NOMO-1 treated with dmso at 0.1 percent for 144 hours (cell line): Measurements from ENCODE around the gene KREMEN2.

ENCODE experiments used
- DNase-seq: peaks from one replicate; lab custom pipeline; 2025; ENCODE audit not compliant: unreplicated experiment; lab: John Stamatoyannopoulos, UW

The KREMEN2 gene

DNA sequence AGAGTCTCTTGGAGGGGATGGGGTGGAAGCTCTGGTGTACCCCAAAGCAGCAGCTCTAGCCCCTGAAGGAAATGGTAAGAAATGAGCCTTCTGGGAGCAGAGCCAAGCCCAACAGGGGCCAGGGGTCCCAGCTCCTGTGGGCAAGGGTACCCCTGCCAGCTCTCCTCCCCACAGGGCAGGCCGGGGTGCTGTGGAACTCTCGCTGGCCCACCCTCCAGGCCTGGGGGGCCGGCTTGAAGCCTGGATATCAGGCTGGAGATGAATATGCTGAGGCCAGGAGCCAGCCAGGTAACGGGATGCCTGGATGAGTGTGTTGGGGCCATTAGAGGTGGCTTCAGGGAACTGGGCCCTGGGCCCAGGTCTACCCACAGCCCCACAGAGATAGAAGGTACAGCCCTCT lies 36.5 kb downstream of the KREMEN2 start:
- no peak for DNase-seq

DNA sequence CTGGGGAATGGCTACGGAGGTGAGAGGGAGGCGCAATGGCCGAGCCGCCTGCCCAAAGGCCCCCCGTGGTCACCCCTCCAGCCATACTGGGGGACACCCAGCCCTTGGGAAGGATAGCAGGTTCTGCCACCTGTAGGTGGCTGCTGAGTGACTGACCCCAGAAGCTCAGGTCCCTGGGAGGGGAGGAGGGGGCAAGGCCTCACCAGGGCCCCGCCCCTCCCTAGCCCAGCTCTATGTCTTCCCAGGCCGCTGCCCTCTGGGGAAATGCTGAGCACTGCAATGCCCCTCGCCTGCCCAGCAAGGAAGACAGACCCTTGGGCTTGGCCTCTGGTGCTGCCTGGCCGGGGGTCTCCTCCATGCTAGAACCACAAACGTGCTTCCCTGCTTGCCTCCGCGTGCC lies 37.2 kb downstream of the KREMEN2 start:
- no peak for DNase-seq

DNA sequence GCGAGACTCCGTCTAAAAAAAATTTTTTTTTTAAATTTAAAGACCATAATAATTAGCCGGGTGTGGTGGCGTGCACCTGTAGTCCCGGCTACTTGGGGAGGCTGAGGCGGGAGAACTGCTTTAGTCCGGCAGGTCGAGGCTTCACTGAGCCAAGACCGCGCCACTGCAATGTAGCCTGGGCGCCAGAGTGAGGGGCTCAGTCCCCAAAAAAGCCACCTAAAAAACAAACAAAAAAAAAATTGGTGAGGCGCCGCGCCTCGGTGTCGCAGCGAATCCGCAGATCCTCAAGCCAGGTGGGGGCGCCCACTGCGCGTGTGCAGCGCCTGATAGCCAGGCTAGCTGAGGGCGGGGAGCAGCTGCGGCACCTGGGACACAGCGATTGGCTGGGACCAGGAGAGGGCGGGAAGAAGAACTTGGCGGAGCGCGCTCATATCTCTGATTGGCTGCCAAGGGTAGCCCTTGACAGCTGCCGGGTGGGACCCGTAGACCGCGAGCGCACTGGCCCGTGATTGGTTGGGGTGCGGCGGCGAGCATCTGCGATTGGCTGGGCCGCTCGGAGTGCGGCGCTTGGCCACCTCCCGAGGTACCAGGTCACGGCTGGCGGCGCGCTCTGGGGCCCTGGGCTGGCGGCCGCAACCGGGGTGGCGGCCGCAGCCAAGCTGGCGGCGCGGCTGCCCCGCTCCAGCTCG lies 39.7 kb downstream of the KREMEN2 start:
- peak; percentile 99 for DNase-seq

DNA sequence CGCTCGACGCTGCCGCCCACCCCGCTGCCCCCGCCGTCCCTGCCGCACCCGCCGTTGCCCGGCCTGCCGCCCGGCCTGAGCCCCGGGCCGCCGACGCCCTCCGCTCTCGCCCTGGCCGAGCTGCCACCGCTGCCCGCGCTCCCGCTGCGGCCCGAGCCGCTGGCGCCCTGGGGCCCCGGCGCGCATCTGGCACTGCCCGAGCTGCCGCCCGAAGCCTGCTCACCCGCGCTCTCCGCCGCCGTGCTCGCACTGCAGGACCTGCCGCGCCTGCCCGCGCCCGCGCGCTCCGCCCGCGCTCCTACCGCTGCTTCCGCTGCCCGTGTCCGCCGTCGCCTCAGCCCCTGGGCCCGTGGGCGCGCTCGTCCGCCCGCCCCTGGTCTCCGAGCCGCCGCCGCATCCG lies 40.2 kb downstream of the KREMEN2 start:
- DNase-seq: no peak

DNA sequence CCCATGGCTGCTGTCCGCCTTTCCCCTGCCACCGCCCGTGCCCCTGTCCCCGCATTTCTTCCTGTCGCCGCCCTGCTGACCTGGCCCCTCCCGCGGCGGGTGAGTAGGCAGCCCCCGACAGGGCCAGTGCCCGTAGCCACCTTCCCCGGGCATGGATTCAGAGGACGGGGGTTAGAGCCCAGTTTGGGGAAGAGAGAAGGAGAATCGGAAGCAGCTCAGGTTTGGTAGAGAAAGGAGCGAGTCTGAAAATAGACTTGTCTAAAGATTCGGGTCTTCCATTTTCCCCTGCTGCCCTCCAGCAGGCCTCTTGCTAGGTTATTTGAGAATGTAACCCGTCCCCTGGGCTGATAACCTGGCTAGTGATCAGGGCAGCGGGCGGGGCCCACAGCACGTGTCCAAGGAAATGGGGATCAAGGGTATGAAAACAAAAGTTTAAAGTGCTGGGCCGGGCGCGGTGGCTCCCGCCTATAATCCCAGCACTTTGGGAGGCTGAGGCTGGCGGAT lies 40.8 kb downstream of the KREMEN2 start:
- no peak for DNase-seq

DNA sequence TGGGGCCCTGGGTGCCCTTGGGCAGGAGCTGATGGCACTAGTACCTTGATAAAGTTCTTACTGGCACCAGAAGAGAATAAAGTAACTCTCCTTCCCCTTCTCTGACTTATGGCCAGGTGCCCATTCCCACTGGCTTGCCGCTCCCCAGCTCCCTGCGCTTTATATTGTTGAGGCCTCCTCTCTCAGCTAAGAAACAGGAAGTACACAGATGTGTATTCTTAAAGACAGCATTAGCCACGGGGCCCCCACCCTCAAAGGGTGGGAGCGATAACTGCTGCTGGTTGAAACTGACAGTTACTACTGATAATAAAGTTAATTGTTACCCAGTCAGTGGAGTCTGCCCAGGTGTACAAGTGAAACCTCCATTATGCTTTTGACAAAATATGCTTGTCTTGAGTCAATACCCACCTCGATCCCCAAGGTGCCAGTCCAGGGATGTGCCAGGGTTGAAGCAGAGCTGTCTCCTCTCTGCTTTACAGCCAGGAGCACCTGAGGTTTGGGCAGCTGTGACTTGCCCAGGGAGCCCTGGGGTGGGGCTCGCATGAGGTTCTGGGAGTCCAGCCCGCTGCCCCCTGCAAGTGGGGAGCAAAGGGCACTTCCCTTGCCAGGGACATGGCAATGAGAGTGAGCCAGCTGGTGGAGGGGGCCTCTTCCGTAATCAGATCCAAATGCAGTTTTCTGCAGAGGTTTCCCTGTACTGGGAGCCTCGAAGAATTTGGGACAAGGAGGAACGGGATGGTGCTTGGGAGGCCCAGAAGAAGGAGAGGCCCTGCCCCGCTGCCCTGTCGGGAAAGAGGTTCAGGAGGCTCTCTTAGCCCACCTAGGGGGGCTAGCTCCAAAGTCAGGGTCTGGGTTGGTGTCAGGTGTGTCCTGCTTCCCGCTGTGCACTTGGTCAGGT lies 43.2 kb downstream of the KREMEN2 start:
- peak; percentile 46 for DNase-seq

DNA sequence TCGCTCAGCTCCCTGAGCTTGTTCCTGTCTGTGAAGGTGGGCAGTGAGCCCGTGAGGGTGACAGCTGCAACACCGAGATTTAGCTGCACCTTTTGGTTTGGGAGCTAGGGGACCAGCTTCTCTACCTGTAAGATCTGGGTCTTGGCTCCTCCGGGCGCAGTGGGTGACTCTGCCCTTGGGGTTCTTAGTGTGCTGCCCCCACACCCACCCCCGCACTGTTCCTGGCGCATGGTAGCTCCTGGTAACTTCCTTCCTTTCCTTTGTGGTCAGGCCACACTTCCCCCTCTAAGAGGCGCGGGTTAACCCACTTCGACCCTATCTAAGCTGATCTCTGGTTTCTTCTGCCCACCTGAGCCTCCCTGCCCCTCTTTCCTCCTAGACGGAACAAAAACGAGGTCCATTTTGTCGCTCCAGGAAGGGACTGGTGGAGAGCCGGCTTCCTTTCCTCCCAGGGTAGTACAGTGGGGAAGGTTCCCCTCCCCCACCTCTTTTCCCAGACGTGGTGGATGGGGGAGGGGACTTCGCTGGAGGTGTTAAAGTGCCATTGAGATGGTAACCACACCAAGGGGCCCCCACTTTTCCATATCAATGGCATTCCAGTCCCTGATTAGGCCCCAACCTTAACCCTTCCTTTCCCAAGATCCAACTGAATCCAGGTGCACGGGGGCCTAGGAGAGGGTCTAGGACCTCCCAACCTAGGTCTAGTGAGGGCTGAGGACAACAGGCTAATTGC lies 44.0 kb downstream of the KREMEN2 start:
- DNase-seq: peak; percentile 46

DNA sequence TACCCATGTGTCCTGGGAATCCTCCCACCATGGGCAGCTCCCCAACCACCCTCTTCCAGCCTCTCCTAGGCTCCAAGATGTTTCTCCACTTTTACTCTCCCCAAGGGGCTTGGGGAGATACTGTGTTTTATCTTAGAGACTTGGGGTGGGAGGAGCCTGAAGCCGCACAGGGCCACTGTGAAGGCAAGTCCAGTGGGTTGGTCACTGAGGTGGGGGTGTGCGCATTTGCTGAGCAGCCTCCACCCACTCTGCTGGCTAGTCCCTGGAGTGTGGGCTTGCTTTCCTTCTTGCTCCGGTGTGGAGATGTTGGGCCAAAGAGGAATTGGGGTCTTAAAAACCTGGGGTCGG lies 44.6 kb downstream of the KREMEN2 start:
- DNase-seq: no peak

DNA sequence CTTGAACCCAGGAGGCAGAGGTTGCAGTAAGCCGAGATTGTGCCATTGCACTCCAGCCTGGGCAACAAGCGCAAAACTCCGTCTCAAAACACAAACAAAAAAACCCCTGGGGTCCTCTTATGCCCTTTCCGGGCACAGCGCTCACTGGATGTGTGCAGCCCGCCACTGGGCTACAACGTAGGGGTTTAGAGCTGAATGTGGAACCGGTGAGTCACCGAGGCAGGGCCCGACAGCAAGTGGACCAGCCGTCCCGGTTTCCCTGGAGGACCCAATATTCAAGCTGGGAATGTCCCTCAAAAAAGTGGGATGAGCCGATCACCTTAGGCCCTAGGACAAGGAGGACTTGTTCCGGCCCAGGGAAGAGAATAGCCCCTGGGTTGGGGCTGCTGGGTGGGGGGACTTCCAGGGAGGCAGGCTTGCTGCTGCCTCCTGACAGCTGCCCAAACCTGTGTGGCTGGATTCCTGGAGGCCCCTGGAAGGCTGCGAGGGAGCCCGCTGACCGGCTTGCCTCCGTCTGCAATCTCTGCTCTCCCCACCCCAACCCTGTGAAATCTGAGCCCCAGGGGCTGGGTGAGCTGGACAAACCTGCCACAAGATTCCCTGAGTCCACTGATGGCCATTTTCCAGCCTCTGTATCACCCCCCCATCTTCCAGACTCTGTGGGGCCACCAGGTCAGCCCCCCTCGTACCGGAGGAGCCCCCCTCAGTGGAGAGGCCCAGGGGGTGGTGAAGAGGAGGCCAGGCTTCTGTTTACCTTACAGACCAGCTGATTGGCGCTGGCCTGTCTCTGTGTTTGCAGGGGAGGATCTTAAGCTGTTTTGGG lies 45.7 kb downstream of the KREMEN2 start:
- no peak for DNase-seq

DNA sequence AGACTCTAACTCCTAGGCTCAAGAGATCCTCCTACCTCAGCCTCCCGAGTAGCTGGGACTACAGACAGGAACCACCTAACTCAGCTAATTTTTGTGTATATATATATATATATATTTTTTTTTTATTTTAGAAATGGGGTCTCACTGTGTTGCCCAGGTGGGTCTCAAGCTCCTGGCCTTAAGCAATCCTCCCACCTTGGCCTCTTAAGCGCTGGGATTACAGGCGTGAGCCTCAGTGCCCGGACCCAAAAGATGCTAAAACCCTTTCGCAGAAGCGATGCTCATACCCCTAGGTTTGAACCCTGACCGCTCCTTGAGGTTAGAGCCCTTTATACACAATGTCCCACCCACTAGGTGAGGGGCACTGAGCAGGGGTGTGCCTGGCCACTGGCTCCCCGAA lies 46.4 kb downstream of the KREMEN2 start:
- no peak for DNase-seq

DNA sequence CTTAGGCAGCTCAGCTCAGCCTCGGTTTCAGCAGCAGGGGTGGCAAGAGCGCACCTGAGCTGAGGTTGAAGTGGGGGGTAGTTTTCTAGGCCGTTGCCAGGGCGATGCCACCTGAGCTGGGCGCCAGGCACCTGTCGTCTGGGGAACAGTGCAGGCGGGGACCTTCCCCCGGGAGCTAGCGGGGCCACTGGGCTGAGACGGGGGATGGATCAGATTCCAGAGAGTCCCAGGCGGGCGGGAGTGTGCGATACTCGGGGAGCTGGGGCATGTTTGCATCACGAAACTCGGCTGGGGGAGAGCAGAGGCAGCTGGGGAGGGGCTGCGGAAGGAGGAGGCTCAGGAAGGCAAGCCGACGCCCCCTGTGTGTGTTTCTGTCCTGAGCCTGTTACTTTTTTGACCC lies 48.2 kb downstream of the KREMEN2 start:
- no peak for DNase-seq

DNA sequence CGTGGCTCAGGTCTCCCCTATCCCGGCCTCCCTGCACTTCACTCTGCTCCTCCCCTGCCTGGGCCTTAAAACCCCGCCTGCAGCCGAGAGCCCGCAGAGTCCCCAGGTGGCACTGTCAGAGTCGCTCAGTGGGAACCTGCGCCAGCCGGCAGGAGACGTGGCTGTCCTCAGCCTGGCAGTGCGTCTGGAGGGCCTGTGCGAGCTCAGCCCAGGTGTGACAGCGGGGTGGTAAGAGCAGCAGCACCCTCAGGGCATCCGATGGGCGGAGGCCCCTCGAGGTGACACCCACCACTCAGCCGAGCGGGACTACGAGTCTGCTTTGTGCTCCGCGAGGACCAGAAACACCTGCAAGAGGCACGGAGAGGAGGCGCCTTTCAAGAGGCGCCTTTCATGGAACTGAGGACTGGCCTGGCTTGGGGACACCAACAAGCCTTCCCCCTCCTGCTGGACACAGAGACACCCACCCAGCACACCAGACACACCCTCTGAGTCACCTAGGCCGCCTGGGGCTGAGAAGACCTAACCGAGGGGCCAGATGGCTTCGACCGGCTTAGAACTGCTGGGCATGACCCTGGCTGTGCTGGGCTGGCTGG lies 48.8 kb downstream of the KREMEN2 start, which contains the start of gene CLDN9:
CLDN9 (plus strand) TSS at position 96 of the 593 bp plus-strand sequence; CDS start at position 536, 440 bp downstream.
- DNase-seq: no peak

DNA sequence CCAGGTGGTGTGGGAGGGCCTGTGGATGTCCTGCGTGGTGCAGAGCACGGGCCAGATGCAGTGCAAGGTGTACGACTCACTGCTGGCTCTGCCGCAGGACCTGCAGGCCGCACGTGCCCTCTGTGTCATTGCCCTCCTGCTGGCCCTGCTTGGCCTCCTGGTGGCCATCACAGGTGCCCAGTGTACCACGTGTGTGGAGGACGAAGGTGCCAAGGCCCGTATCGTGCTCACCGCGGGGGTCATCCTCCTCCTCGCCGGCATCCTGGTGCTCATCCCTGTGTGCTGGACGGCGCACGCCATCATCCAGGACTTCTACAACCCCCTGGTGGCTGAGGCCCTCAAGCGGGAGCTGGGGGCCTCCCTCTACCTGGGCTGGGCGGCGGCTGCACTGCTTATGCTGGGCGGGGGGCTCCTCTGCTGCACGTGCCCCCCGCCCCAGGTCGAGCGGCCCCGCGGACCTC lies 49.4 kb downstream of the KREMEN2 start:
- no peak for DNase-seq

DNA sequence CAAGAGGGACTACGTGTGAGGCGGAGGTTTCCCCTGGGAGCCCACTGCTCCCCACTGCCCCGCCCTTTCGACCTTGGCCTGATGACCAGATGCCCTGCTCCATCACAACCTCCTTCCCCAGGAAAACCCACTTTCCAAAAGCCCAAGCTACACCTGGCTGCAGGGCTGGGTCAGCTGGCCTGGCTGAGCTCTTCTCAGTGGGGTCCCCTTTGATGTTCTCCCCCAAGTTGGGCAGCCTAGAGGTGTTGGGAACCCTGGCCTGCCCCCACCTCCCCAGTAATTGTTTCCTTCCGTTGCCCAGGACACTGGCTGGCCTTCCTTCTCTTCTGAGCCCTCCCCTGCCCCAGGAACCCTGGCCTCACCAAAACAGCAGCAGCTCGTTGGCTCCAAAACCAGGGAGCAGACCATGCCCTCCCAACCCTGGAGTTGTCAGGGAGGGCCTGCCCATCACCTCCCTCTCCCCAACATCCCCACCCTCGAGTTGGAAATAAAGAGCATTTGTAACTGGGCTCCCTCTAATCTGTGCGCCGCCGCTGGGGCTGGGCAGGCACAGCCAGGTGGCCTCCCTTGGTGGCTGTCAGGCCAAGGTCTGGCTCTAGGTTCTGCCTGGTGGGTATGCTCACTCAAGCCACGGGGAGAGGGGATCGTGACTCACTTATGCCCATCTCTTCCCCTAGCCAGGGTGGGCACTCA lies 50.1 kb downstream of the KREMEN2 start:
- no peak for DNase-seq

DNA sequence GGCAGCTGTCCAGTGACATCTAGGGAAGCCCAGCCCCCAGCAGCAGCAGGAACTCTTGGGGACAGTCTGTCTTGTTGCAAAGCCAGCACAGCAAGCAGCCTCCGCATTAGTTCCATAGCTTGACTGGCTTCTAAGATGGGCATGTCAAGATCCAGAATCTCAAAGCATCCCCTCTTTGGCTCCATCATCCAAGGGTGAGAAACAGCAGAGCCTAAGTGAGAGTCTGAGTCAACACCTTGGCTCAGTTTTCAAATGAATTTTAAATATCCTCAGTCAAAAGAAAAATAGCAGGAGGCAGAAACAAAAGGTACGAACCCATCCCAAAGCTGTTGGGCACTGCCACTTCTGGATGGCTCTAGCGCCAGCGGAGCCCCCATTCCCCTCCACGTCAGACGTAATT lies 50.9 kb downstream of the KREMEN2 start:
- no peak for DNase-seq

DNA sequence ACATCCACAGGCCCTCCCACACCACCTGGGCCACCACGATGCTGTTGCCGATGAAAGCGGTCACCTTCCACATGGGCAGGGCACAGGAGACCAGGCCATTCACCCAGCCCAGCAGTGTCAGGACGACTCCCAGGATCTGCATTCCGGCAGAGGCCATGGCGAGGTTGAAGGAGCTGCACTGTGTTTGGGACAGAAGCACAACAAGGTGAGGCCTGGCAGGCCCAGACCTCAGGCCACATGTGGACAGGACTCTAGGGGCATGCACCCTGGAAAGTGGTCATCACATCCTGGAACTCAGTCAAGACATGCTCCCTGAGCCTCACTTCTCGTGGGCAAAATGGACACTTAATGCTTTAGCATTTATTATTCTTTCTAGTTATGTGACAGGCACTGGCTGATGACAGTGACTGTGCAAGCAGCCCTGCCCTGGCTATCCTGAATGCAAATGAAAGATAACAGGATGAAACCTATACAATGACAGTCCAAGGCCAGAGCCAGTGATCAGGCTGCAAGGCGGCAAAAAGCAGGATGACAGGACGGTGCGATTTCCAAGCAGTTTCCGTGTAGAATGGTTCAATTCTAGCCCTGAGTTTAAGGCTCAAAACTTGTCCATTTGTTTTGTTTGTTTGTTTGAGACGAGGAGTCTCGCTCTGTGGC lies 51.9 kb downstream of the KREMEN2 start:
- DNase-seq: no peak

DNA sequence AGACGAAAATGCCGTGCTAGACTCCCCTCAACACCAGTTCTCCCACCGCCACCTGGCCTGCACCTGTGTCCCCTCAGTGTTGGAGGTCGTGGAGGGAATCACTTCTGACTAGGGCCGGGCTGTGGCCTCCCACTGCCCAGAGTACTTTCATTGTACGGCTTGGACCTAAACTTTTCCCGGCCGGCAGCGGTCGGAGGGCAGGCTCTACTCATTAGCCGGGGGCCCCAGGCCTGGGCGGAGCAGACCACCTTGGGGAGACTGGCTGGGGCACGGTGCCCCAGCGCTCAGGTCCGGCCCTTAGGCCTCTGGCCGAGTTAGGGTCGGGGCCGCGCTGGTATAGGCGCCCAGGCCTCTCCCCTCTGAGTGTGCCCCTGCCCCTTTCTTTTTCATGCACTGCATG lies 53.3 kb downstream of the KREMEN2 start:
- no peak for DNase-seq
